Fibroblast of skin of back (primary cell): Measurements from ENCODE around the gene ASH1L.

Experiments used
- DNase-seq: peaks from one replicate; pipeline ENCODE4 v3.0.0-alpha.2; 2013

ASH1L gene

GRCh38 chr1:155326020-155326526 is 236.5 kb downstream of the ASH1L start:
- no peak for DNase-seq

- DNase-seq = no peak
These were observed 237.1 kb downstream of the ASH1L start for GRCh38 chr1:155325603-155325893.

GRCh38 chr1:155324717-155325602 is 237.6 kb downstream of the ASH1L start:
- peak; percentile 58 for DNase-seq

GRCh38 chr1:155324037-155324716 is 238.4 kb downstream of the ASH1L start:
- peak; percentile 97 for DNase-seq

- peak; percentile 90 for DNase-seq
These were observed 238.9 kb downstream of the ASH1L start for GRCh38 chr1:155323729-155324036.

- peak; percentile 98 for DNase-seq
These were observed 239.5 kb downstream of the ASH1L start for GRCh38 chr1:155322953-155323728.

- peak; percentile 40 for DNase-seq
These were observed 240.0 kb downstream of the ASH1L start for GRCh38 chr1:155322571-155322952.

- DNase-seq = no peak
These were observed 240.7 kb downstream of the ASH1L start for GRCh38 chr1:155321639-155322503.

- DNase-seq = peak; percentile 58
These were observed 241.7 kb downstream of the ASH1L start, which contains the start of gene RUSC1 for GRCh38 chr1:155320661-155321617. TSS of gene RUSC1 (plus strand) at chr1:155320894. CDS start at chr1:155321774, 880 bp downstream.

GRCh38 chr1:155320252-155320651 is 242.4 kb downstream of the ASH1L start:
- DNase-seq = no peak

- no peak for DNase-seq
These were observed 243.1 kb downstream of the ASH1L start for GRCh38 chr1:155319536-155319935.

- no peak for DNase-seq
These were observed 244.5 kb downstream of the ASH1L start for GRCh38 chr1:155318082-155318481.

GRCh38 chr1:155316922-155317321 is 245.7 kb downstream of the ASH1L start:
- DNase-seq = no peak

- DNase-seq = no peak
These were observed 249.3 kb downstream of the ASH1L start for GRCh38 chr1:155313261-155313660.

GRCh38 chr1:155309423-155310021 is 253.1 kb downstream of the ASH1L start:
- peak; percentile 40 for DNase-seq

GRCh38 chr1:155308493-155309422 is 253.8 kb downstream of the ASH1L start, which contains the start of gene FDPS:
TSS of gene FDPS (plus strand) at chr1:155308866. CDS start at chr1:155309790, 924 bp downstream.
- peak; percentile 99 for DNase-seq

- peak; percentile 61 for DNase-seq
These were observed 255.3 kb downstream of the ASH1L start for GRCh38 chr1:155307247-155307740.

GRCh38 chr1:155305881-155306391 is 256.7 kb downstream of the ASH1L start:
- peak; percentile 67 for DNase-seq
